K562 (cell line): ENCODE results near the gene DMD. TPM values are rescaled to one million over a fixed set of nuclear protein-coding genes. Genes with fewer than 3 reads are reported as not detected.
A peak's percentile ranks its signal among the peaks of the same experiment; 100 is the strongest.

ENCODE experiments used
- ATAC-seq: fragments of 200-7000 bp; cut with Tn5 transposase; 3 replicates; pipeline ENCODE4 v1.9.1; 2020; ENCODE audit warnings: moderate library complexity
- BruUV-seq: library from RNA; stranded (reverse); fragments of 400-500 nt; replicated peaks from 2 replicates; lab custom pipeline; 2021; lab: Mats Ljungman, UMichigan
- CTCF ChIA-PET: fragments of 300-600 bp; formaldehyde crosslinking; extraction: SDS; loops from one replicate; lab custom pipeline; 2021; ENCODE audit warnings: low intra/inter-chr PET ratio; lab: Yijun Ruan, JAX
- POLR2A ChIA-PET: fragments of 300-600, 350-650 bp; sonication (Branson Sonifier 250); formaldehyde crosslinking; extraction: SDS; loops from one replicate; lab custom pipeline; 2021; ENCODE audit warnings: antibody characterized with exemption, inconsistent platforms; lab: Yijun Ruan, JAX
- DNase-seq, 4 experiments: peaks; one replicate each; pipeline versions ENCODE4 v3.0.0 to v3.0.0-alpha.2; 2011 to 2018; ENCODE audit warnings: low spot score in 3 of 4, mixed read lengths in 3 of 4; ENCODE audit errors: extremely low read depth in 1 of 4
- FAIRE-seq: peaks from 2 replicates; lab custom pipeline; 2011; peaks lifted over from hg19 to GRCh38; lab: Jason Lieb, UNC
- H2AFZ ChIP-seq: 2 replicates; pipeline ENCODE4 v1.6.0; 2011; ENCODE audit warnings: low read depth, low read length, control low read depth, inconsistent platforms
- H3K27ac ChIP-seq: fragments of 200-600 bp; 3 replicates; pipeline ENCODE4 v1.8.0; 2011; ENCODE audit warnings: low read depth, mild to moderate bottlenecking, control low read depth, inconsistent platforms, low read length, moderate library complexity, mixed read lengths; ENCODE audit errors: extremely low read depth
- H3K27me3 ChIP-seq, 2 experiments: fragments of 300-600 bp in 1 of 2; 2 replicates in 1 of 2; 3 replicates in 1 of 2; pipeline versions ENCODE4 v1.6.0 to v1.8.0; 2011; ENCODE audit warnings: inconsistent platforms in 2 of 2, low read length in 2 of 2, mild to moderate bottlenecking in 1 of 2, mixed read lengths in 1 of 2, moderate library complexity in 1 of 2; ENCODE audit not compliant: control insufficient read depth in 2 of 2, insufficient read depth in 2 of 2
- H3K36me3 ChIP-seq: fragments of 300-600 bp; 3 replicates; pipeline ENCODE4 v1.8.0; 2011; ENCODE audit warnings: mild to moderate bottlenecking, low read length, inconsistent platforms; ENCODE audit not compliant: control insufficient read depth, insufficient read depth
- H3K4me1 ChIP-seq, 2 experiments: fragments of 200-600 bp in 1 of 2; replicated peaks in 1 of 2; 2 replicates in 1 of 2; 3 replicates in 1 of 2; pipeline versions ENCODE4 v1.5.1 to v1.8.0; 2011; ENCODE audit warnings: inconsistent platforms in 2 of 2, low read length in 2 of 2, mild to moderate bottlenecking in 1 of 2, mixed read lengths in 1 of 2, moderate library complexity in 1 of 2; ENCODE audit not compliant: control insufficient read depth in 2 of 2, insufficient read depth in 2 of 2
- H3K4me2 ChIP-seq: 2 replicates; pipeline ENCODE4 v1.6.1; 2011; ENCODE audit warnings: low read length, control low read depth, inconsistent platforms, mixed read lengths; ENCODE audit not compliant: insufficient read depth
- H3K4me3 ChIP-seq: fragments of 200-600 bp; sonication (generic), shearing (Covaris generic); 2 replicates; pipeline ENCODE4 v1.5.1; 2016; ENCODE audit warnings: control low read depth, inconsistent platforms
- H3K79me2 ChIP-seq: fragments of 200-600 bp; 3 replicates; pipeline ENCODE4 v1.8.0; 2011; ENCODE audit warnings: low read length, inconsistent platforms; ENCODE audit not compliant: control insufficient read depth, insufficient read depth
- H3K9ac ChIP-seq, 2 experiments: 2 replicates each; pipeline versions ENCODE4 v1.6.0 to v1.6.1; 2011; ENCODE audit warnings: low read depth in 2 of 2, low read length in 2 of 2, control low read depth in 1 of 2, inconsistent platforms in 1 of 2, mild to moderate bottlenecking in 1 of 2, mixed read lengths in 1 of 2; ENCODE audit not compliant: insufficient read depth in 1 of 2
- H3K9me1 ChIP-seq: one replicate; pipeline ENCODE4 v1.6.0; 2011; ENCODE audit warnings: inconsistent platforms, mild to moderate bottlenecking, low read length, moderate library complexity; ENCODE audit not compliant: control insufficient read depth, insufficient read depth
- H3K9me3 ChIP-seq: replicated peaks from 2 replicates; pipeline ENCODE4 v1.5.1; 2011; ENCODE audit warnings: low read depth, low read length, inconsistent platforms; ENCODE audit not compliant: control insufficient read depth, insufficient read depth
- H4K20me1 ChIP-seq: replicated peaks from 2 replicates; pipeline ENCODE4 v1.6.1; 2011; ENCODE audit warnings: low read length, inconsistent platforms, mixed read lengths; ENCODE audit not compliant: control insufficient read depth, insufficient read depth
- BCOR ChIP-seq: fragments of 450-650 bp; IDR thresholded peaks from 2 replicates; pipeline ENCODE4 v1.6.1; 2016
- CBX3 ChIP-seq, 2 experiments: IDR thresholded peaks; 1 replicate in 1 of 2; 2 replicates in 1 of 2; pipeline ENCODE4 v1.6.1; 2012; ENCODE audit warnings: inconsistent platforms in 2 of 2, low read length in 2 of 2, borderline replicate concordance in 1 of 2, control low read depth in 1 of 2
- EP400 ChIP-seq: fragments of 450-650 bp; IDR thresholded peaks from 2 replicates; pipeline ENCODE4 v1.6.1; 2017; ENCODE audit warnings: antibody characterized with exemption, mild to moderate bottlenecking, moderate library complexity
- KLF10 ChIP-seq: fragments of 250-450 bp; sonication (Bioruptor Pico); IDR thresholded peaks from 2 replicates; pipeline ENCODE4 v1.6.1; 2021; ENCODE audit warnings: matching md5 sums
- MAFF ChIP-seq: IDR thresholded peaks from 2 replicates; pipeline ENCODE4 v1.6.1; 2012; ENCODE audit warnings: low read length, improper control_type of control experiment
- MXI1 ChIP-seq: IDR thresholded peaks from 2 replicates; pipeline ENCODE4 v1.6.1; 2011; ENCODE audit warnings: low read depth, mild to moderate bottlenecking, improper control_type of control experiment, low read length
- NFIX ChIP-seq: fragments of 250-450 bp; sonication (Bioruptor Pico); IDR thresholded peaks from 2 replicates; pipeline ENCODE4 v1.4.0; 2020; ENCODE audit warnings: low read depth, mild to moderate bottlenecking, moderate library complexity
- PHTF2 ChIP-seq: fragments of 250-450 bp; sonication (Bioruptor Pico); IDR thresholded peaks from 2 replicates; pipeline ENCODE4 v1.5.0; 2021; ENCODE audit warnings: mild to moderate bottlenecking
- RAD51 ChIP-seq: fragments of 450-650 bp; IDR thresholded peaks from 2 replicates; pipeline ENCODE4 v1.7.1; 2016; ENCODE audit warnings: low read depth, mild to moderate bottlenecking, borderline replicate concordance
- RBM14 ChIP-seq: fragments of 200-400 bp; formaldehyde crosslinking; IDR thresholded peaks from 2 replicates; pipeline ENCODE4 v1.6.1; 2018; ENCODE audit warnings: low read depth, mild to moderate bottlenecking, low read length, moderate library complexity, borderline replicate concordance; ENCODE audit not compliant: insufficient read depth
- RBM25 ChIP-seq: fragments of 200-400 bp; formaldehyde crosslinking; IDR thresholded peaks from 2 replicates; pipeline ENCODE4 v1.6.1; 2018; ENCODE audit warnings: low read length, low read depth, moderate library complexity; ENCODE audit not compliant: severe bottlenecking
- RFX7 ChIP-seq: fragments of 250-450 bp; sonication (Bioruptor Pico); IDR thresholded peaks from 2 replicates; pipeline ENCODE4 v1.5.1; 2021; ENCODE audit warnings: mild to moderate bottlenecking
- ZFPM2 ChIP-seq: fragments of 250-450 bp; sonication (Bioruptor Pico); IDR thresholded peaks from 2 replicates; pipeline ENCODE4 v1.5.1; 2022; ENCODE audit warnings: mild to moderate bottlenecking
- WGBS: fragments of 100-300 bp; shearing (Covaris generic); methylation state at CpG from one replicate; pipeline ENCODE4 v1.1.6; 2016; ENCODE audit warnings: low coverage, mixed read lengths; ENCODE audit not compliant: insufficient coverage; ENCODE audit errors: missing lambda C conversion rate; 5-methylcytosine and 5-hydroxymethylcytosine counted together
- in situ Hi-C: fragments of 300-500 bp; cut with MboI; formaldehyde crosslinking; loops from 4 replicates; pipeline ENCODE4 v1.15.0; 2018; ENCODE audit warnings: inconsistent platforms, mixed read lengths
- intact Hi-C: fragments of 100-400 bp; cut with micrococcal nuclease; formaldehyde crosslinking; loops from 2 replicates; pipeline ENCODE4 v1.14.2; 2022
- polyA plus RNA-seq, 8 experiments: library from polyadenylated mRNA; depleted of rRNA in 4 of 8; stranded (reverse) in 5 of 8; unstranded in 3 of 8; fragments of >200 nt; fragmentation: Nextera tagmentation in 2 of 8; fragmentation: Illumina TruSeq in 1 of 8; extraction: Ambion mirVana in 2 of 8; extraction: Trizol in 1 of 8; gene quantifications; 2 replicates each; pipeline versions ENCODE4 v1.2.1 to v1.2.3, GENCODE V29; 2011 to 2014; ENCODE audit warnings: inconsistent platforms in 1 of 8, missing spikeins in 1 of 8
- total RNA-seq, 7 experiments: library from RNA; depleted of rRNA in 6 of 7; stranded (reverse); fragments of >200 nt in 6 of 7; fragmentation: Illumina TruSeq in 2 of 7; extraction: Trizol in 2 of 7; gene quantifications; 2 replicates each; pipeline versions ENCODE4 v1.2.1 to v1.2.3, GENCODE V29; 2011 to 2021; ENCODE audit warnings: low replicate concordance in 1 of 7
- TF ChIP-seq, protein P1 (sequence below): IDR thresholded peaks from 3 replicates; pipeline ENCODE4 v1.6.1; 2011; ENCODE audit warnings: borderline replicate concordance, mild to moderate bottlenecking; ENCODE audit not compliant: insufficient read length, insufficient read depth

DMD gene
- total and polyA plus RNA-seq, 9 of the 15 experiments (the other 6 are each of a cell fraction or from before 2014, with no cell fraction given): 3.8 to 20.4 (median 11.4) TPM

DNA sequence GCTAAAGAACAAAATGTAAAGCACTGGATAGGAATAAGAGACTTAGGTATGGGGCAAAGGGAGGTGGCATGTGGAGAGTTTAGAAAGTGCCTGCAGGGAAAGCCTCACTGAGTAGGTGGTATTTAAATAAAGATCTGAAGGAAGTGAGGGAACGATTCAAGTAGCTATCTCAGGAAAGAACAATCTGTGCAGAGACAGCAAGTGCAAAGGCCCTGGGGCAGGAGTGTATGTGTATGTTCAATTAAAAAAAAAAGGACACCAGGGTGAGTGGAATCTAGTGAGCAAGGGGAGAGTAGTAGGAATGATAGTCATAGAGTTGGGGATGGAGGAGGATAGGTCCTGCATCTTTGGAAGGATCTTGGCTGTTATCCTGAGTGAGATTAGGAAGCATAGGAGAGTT, 1359.6 kb downstream of the DMD start:
- CTCF ChIA-PET: no interaction called here
- Histone ChIP-seq H3K27me3 (no peaks in the 10 kb centered on the region), H3K9me1 (peaks cover 2% of the 10 kb centered on the region), H3K4me2 (no peak overlapping the region), H3K9ac (no peak overlapping the region), H3K4me3 (no peak overlapping the region), H4K20me1 (no peaks in the 10 kb centered on the region), H3K4me1 (peaks cover 0 to 8% of the 10 kb centered on the region in 2 experiments; a peak in 1 of 5 replicates), H3K79me2 (no peaks in the 10 kb centered on the region; the same call in 2 of the 3 replicates), H3K36me3 (no peaks in the 10 kb centered on the region), H3K9me3 (no peaks in the 10 kb centered on the region), H2AFZ (no peak overlapping the region), H3K27ac (no peak overlapping the region)
- in situ Hi-C loops: no loop called here
- 20% methylated on average over 1 of the region's 1 CpG for WGBS
- BruUV-seq: no TSS peak
- ATAC-seq (no peak), FAIRE-seq (no peak), DNase-seq (no peak)
- POLR2A ChIA-PET: interaction anchor here (1.7 kb wide), 1 partner anchor 16 kb away, joined by 4 read pairs; no protein-coding TSS in a partner anchor
- TF ChIP-seq ZFPM2 (CRISPR knock-in tag) (no peak), BCOR (0 out of 2 replicates have a peak, but pooled peaks have one; percentile 18), RBM25 (peak; percentile 55)
- intact Hi-C loops: no loop called here

DNA sequence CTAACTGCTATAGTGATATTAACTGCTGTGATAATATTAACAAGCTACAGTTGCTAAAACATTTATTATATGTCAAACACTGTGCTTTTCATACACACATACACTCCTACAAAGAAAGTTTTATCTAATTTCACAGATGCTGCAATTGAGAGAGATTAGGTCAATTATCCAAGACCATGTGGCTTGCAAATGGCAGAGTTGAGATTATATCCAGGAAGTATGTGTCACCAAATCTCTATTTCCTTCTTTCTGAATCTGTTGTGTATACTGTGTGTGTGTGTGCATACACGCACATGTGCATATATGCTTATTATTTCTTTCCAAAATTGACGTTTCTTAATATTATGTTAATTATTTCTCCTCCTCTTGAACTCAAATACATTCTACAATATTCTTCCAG, 1363.6 kb downstream of the DMD start:
- Histone ChIP-seq H3K9me1 (peaks cover 2% of the 10 kb centered on the region), H3K36me3 (no peaks in the 10 kb centered on the region), H3K9ac (no peak overlapping the region), H3K27me3 (no peaks in the 10 kb centered on the region), H3K4me2 (no peak overlapping the region), H2AFZ (no peak overlapping the region), H3K79me2 (no peaks in the 10 kb centered on the region), H3K4me3 (no peak overlapping the region), H4K20me1 (no peaks in the 10 kb centered on the region), H3K27ac (no peak overlapping the region), H3K9me3 (no peaks in the 10 kb centered on the region), H3K4me1 (peaks cover 0 to 8% of the 10 kb centered on the region in 2 experiments; a peak in 1 of 5 replicates)
- no peak for DNase-seq
- no TSS peak for BruUV-seq
- ChIA-PET CTCF (no interaction called here), POLR2A (interaction anchor here (0.5 to 1.0 kb wide), 2 partner anchors 11 to 15 kb away, joined by 3 read pairs; no protein-coding TSS in a partner anchor)
- FAIRE-seq: no peak
- intact Hi-C loops: no loop called here
- ATAC-seq: no peak
- WGBS: 0% methylated on average over 2 of the region's 2 CpGs
- in situ Hi-C loops: no loop called here
- TF ChIP-seq, protein P1, sequence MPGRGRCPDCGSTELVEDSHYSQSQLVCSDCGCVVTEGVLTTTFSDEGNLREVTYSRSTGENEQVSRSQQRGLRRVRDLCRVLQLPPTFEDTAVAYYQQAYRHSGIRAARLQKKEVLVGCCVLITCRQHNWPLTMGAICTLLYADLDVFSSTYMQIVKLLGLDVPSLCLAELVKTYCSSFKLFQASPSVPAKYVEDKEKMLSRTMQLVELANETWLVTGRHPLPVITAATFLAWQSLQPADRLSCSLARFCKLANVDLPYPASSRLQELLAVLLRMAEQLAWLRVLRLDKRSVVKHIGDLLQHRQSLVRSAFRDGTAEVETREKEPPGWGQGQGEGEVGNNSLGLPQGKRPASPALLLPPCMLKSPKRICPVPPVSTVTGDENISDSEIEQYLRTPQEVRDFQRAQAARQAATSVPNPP: no peak
- TF ChIP-seq KLF10 (no peak), RFX7 (CRISPR knock-in tag) (no peak), EP400 (no peak), MAFF (no peak), NFIX (CRISPR knock-in tag) (no peak), RAD51 (no peak), RBM14 (no peak), PHTF2 (no peak), CBX3 (IDR thresholded peaks at IDR 0.05; ENCODE audit: borderline replicate concordance in 1 of 2, low read length in 2 of 2) (no peak), MXI1 (no peak)
